CD4-positive, alpha-beta T cell treated with Interleukin-12 subunit alpha and Interleukin-12 subunit beta, for 1 hour (primary cell): ENCODE results near the gene INTS15.

Source experiments
- DNase-seq: peaks from one replicate; pipeline ENCODE4 v3.0.0-alpha.2; 2020

Gene INTS15

GRCh38 chr7:6644728-6645127, 54.9 kb downstream of the INTS15 start:
- DNase-seq, result no peak

DNA sequence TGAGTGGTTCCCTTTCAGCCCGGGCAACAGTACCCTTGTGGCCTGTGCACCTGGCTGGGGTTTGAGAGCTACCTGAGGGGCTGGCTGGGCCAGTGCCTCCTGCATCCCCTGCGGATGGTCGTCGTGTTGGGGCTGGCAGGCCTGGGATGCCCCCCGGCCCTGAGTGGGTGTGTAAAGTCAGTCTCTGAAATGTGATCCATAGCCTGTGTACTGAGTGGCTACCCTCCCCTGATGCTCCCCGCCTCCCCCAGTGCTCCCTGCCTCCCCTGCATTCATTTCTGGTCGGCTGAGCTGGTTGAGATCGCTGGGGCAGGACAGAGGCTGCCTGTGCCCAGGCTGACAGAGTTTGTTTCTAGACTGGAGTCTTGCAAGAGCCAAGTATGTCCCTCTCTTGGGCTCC, 56.6 kb downstream of the INTS15 start:
- DNase-seq, result no peak

GRCh38 chr7:6647080-6647479, 57.3 kb downstream of the INTS15 start:
- no peak for DNase-seq

DNA sequence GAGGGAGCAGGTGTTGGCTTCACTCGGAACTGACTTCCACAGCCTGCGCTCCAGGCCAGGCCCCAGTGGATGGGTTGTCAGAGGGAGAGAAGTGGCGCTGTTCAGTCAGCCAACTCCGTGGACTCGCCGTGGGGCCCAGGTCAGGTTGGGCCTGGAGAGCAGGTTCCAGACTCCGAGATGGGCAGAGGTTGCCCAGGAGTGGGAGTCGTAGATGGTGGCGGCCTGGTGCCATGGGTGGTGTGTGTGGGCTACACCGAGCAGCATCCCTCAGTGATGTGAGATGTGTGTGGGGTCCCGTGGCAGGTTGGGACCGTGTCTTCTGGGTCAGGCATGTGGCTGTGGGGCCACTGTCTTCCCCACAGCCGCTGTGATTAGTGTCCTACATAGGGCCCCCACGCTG, 57.7 kb downstream of the INTS15 start:
- no peak for DNase-seq

DNA sequence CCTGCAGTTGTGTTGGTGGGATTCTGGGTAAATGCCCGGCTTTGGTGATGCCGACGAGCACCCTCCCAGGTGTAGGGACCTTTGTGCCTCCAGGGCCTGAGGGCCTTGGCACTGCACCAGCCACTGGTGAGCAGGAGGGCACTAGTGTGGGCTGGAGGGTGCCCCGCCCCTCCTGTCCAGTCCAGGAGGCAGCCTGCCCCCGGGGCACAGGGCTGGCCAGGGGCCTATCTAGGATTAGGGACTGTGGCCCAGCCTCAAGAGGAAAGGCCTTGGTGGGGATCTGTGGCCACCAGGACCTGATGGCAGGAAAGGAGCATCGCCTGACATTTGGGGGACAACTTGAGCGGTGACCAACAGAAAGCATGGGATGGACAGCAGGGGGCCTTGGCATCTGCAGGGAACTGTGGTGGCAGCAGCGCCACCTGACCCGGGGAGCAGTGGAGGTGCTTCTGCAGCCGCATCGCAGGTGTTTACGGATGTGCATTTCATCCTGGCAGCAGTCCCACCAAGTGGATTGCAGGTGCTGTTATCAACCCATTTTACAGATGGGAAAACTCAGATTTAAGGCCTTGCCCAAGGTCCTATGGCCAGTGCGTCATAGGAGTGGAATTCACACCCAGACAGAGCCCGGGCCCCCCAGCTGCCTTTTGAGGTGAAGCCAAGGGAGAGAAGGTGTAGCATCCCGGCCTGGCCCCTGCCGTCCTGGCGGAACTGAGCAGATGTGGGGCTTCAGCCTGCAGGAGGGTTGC, 58.4 kb downstream of the INTS15 start:
- no peak for DNase-seq

- no peak for DNase-seq
Observed at GRCh38 chr7:6648815-6649104, 58.9 kb downstream of the INTS15 start.

DNA sequence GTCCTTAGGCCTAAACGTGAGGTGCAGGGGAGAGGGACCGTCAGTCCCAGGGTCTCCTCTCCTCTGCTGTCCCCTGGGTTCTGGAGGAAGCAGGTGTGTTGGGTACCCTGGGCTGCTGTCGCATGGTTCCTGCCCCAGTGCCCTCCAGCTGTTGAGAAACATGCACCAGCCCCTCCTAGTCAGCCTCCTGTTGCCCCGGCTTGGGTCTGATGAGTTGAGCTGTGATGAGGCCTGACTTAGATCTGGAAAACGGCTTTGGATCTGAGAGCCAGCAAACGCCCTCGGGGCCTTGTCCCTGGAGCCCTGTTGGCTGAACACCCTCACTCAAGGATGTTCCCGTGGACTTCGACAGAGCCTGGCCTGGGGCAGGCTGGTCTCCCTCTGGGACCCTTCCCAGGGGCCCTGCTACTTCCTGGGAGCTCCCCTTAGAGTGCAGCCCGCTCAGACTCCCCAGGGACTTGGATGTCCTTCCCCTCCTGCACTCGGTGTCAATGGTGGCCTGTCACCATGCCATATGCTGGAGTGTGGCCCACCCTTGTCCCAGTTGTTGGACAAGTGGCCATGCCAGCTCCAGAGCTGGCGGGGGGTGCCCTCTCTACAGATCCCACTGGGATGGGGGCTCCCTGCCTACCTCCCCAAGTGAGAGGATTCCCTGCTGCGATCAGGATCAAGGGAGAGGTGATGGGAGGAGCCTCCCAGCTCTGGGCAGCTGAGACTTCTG, 59.6 kb downstream of the INTS15 start:
- DNase-seq, result no peak

GRCh38 chr7:6650086-6650485, 60.3 kb downstream of the INTS15 start:
- DNase-seq, result no peak

DNA sequence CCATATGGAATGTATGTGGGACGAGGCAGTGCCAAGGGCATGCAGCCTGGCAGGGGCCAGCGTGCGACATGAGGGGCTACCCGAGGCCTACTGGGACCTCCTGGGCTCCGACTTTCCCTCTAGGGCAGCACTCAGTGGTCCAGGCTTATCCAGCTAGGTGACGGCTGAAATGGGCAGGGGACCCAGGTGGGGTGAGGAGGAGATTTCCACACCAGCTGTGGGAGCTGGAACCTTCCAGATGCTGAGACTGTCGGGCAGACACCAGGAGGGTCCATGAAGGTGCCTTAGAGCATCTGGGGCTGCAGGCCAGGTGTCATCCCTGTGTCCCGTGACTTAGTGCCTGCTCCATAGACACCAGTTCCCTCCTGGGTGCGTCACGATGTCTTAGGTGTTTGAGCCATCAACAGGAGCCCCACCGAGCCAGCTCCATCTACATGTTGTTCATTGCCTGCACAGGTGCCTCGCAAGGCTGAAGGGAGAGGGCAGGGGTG, 60.7 kb downstream of the INTS15 start:
- DNase-seq, result no peak

DNA sequence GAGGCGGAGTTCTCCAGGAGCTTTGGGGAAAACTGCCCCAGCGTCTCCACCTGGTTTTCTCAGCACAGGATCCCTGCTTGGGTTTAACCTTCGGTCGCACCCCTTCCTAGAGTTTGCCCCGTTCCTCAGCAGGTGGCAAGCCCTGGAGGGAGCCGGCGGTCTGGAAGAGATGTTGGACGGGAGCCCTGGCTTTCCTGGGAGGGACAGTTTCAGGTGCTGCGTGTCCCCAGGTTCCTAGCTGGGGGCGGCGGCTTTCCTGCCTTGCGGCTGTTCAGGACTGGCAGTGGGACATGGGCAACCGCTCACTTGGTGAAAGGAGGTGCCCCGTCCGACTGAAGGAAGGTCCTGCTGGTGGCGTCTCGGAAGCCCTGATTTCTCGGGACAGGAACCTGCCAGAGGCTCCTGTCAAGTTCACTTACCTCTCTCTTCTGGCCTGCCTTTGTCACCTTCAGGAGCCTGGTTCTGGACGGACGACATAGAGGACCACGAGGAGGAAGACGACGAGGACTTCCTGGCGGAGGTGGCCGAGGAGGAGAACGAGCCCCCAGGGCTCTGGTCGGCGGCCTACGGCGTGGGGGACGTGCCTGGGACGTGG, 62.1 kb downstream of the INTS15 start:
- DNase-seq, result no peak

- DNase-seq, result no peak
Observed at GRCh38 chr7:6652446-6653011, 62.7 kb downstream of the INTS15 start.

GRCh38 chr7:6653071-6654003, 63.5 kb downstream of the INTS15 start:
- no peak for DNase-seq

GRCh38 chr7:6654113-6654841, 64.5 kb downstream of the INTS15 start:
- DNase-seq, result no peak

GRCh38 chr7:6654842-6655610, 65.2 kb downstream of the INTS15 start:
- no peak for DNase-seq

- no peak for DNase-seq
Observed at GRCh38 chr7:6655636-6656385, 66.0 kb downstream of the INTS15 start.

- DNase-seq, result no peak
Observed at GRCh38 chr7:6656413-6656812, 66.6 kb downstream of the INTS15 start.
